ENCODE data around the gene FTSJ3. TPM values are rescaled to one million over a fixed set of nuclear protein-coding genes. Genes with fewer than 3 reads are reported as not detected.
A peak's percentile ranks its signal among the peaks of the same experiment; 100 is the strongest.
"Not testable (repeated sequence)": the region's sequence is repeated elsewhere in the genome, so short reads cannot be mapped to it uniquely, and the experiment has no call there.

The FTSJ3 gene
- polyA plus RNA-seq, 6 donors from 2014 or later = 3.8 to 35.5 (median 22.2) TPM

DNA sequence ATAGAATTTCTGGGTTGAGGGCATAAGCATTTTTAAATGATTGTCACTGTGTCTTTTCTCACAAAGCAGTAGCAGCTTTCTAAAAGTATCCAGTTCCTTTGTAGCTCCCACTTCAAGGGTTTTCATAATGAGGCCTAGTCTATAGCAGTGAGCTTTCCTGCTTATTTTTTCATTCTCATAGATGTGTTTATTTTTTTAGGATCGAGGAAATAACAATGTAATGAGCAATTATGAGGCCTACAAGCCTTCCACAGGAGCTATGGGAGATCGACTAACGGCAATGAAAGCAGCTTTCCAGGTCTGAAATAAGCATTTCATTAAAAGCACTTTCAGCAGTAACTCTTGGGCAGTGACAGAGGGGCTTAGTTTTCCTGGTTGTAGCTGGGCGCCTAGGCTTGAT is 10.8 kb downstream of the FTSJ3 start:
- Mint-ChIP-seq H3K27me3 (no peaks in the 10 kb centered on the region), H3K4me3 (no peak overlapping the region)

DNA sequence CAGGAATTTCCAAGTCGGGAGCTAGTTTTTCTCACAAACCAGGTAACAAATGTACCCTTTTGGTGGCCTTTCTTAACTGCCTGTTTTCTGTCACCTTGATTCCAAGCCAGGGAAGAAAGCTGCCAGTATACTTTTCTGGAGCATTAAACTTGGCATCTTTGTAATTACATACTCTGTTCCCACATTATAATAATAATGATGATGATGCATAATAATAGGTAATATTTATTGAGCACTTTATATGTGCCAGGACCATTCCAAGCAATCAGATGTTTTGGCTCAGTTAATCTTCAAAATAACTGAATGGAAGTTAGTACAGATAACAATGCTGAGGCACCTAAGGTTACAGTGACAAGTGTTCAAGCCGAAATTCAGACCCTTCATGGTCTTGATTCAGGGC is 11.3 kb downstream of the FTSJ3 start:
- DNase-seq (no peak), ATAC-seq (ENCODE audit: low read depth in 2 of 2) (no peak)
- H3K4me3 Mint-ChIP-seq = no peak overlapping the region
- peaks cover 7 to 12% (median 11%) of the 10 kb centered on the region in 3 donors for H3K4me1 Mint-ChIP-seq
- H3K27ac Mint-ChIP-seq = no peak overlapping the region
- peaks cover 13 to 21% of the 10 kb centered on the region in 2 donors for H3K36me3 Mint-ChIP-seq
- H3K9me3 Mint-ChIP-seq = no peaks in the 10 kb centered on the region
- no peaks in the 10 kb centered on the region for H3K27me3 Mint-ChIP-seq

More for the DNA sequence above, 10.8 kb downstream of the FTSJ3 start:
- ATAC-seq (ENCODE audit: low read depth in 2 of 2) (no peak), DNase-seq (no peak)
- peaks cover 13 to 27% of the 10 kb centered on the region in 2 donors for H3K36me3 Mint-ChIP-seq
- H3K27ac Mint-ChIP-seq = no peak overlapping the region
- peaks cover 12 to 16% (median 12%) of the 10 kb centered on the region in 3 donors for H3K4me1 Mint-ChIP-seq
- H3K9me3 Mint-ChIP-seq = no peaks in the 10 kb centered on the region

DNA sequence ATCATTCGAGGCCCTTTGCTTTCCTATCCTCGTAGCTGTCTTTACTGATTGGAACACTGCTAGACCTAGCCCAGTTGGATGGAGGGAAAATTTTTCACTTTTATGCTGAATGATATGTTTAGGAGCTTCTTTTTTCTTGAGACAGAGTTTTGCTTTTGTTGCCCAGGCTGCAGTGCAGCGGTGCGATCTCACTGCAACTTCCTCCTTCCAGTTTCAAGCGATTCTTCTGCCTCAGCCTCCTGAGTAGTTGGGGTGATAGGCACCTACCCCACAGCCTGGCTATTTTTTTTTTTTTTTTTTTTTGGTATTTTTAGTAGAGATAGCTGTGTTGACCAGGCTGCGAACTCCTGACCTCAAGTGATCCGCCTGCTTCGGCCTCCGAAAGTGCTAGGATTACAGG is 17.5 kb downstream of the FTSJ3 start:
- peak overlapping the region; percentile 39 to 77 (median 62) for H3K27ac Mint-ChIP-seq
- peak; percentile 80 to 90 for ATAC-seq (ENCODE audit: low read depth in 2 of 2)
- no peaks in the 10 kb centered on the region for H3K27me3 Mint-ChIP-seq
- DNase-seq = no peak
- H3K4me3 Mint-ChIP-seq = peak overlapping the region in 3 of 8 donors; percentile 4 to 48 (median 40)
- peaks cover 14 to 29% (median 14%) of the 10 kb centered on the region in 3 donors for H3K4me1 Mint-ChIP-seq
- no peaks in the 10 kb centered on the region for H3K9me3 Mint-ChIP-seq
- H3K36me3 Mint-ChIP-seq = peaks cover 8 to 19% of the 10 kb centered on the region in 2 donors

DNA sequence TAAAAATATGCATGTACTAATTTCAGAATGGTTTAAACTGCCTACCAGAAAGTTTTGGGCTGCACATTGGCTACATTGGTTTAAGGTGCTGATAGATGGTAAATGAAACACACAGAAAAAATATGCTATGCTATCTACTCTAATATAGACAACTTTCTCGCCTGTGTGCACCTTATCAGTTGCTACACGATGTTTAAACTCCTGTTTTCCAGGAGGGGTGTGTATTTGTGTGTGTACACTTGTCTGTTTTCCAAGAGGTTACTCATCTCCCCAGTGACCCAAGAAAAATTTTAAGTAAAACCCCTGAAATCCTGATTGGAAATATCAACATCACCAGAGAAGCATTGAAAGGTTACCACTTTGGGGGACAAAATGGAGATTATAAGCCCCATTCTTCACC is 21.9 kb downstream of the FTSJ3 start:
- ATAC-seq (ENCODE audit: low read depth in 2 of 2) (no peak), DNase-seq (no peak)
- Mint-ChIP-seq H3K27me3 (no peaks in the 10 kb centered on the region), H3K9me3 (no peaks in the 10 kb centered on the region), H3K4me1 (peaks cover 14 to 25% (median 14%) of the 10 kb centered on the region in 3 donors), H3K27ac (peak overlapping the region in 1 of 6 donors; percentile 19), H3K4me3 (no peak overlapping the region), H3K36me3 (peaks cover 14 to 22% of the 10 kb centered on the region in 2 donors)

DNA sequence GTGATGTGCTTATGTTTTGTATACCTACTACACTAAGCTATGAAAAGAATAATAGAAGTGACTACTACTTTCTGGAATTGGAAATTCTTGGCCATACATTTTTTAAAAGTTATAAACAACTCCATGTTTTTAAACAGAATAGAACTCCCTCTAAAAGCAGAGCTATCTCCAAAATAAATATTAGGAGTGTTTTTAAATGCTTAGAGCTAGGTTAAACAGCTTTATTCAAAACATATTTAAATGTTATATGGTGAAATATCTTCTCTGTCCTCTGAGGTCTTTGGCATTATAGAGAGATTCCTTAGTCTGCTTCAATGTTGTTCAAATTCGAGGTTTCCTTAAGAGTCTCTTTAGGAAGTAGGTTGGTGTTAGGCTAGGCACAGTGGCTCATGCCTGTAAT is 23.1 kb downstream of the FTSJ3 start:
- DNase-seq (no peak), ATAC-seq (ENCODE audit: low read depth in 2 of 2) (no peak)
- H3K4me1 Mint-ChIP-seq = peaks cover 6 to 13% (median 7%) of the 10 kb centered on the region in 3 donors
- no peaks in the 10 kb centered on the region for H3K9me3 Mint-ChIP-seq
- no peaks in the 10 kb centered on the region for H3K27me3 Mint-ChIP-seq
- peaks cover 16 to 25% of the 10 kb centered on the region in 2 donors for H3K36me3 Mint-ChIP-seq
- peak overlapping the region in 3 of 6 donors; percentile 6 to 87 (median 30) for H3K27ac Mint-ChIP-seq
- no peak overlapping the region for H3K4me3 Mint-ChIP-seq

DNA sequence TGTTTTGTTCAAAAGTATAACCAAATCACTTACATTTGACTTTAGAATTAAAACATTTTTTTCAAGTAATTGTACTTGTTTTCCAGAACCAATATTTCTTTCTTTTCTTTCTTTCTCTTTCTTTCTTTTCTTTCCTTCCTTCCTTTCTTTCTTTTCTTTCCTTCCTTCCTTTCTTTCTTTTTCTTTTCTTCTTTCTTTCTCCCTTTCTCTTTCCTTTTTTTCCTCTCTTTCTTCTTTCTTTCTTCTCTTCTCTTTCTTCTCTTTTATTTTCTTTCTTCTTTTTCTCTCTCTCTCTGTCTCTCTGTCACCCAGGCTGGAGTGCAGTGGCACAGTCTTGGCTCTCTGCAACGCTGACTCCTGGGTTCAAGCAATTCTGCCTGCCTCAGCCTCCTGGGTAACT is 26.7 kb downstream of the FTSJ3 start:
- Mint-ChIP-seq H3K4me1 (no peaks in the 10 kb centered on the region), H3K36me3 (peaks cover 9 to 25% of the 10 kb centered on the region in 2 donors), H3K27me3 (no peaks in the 10 kb centered on the region), H3K9me3 (no peaks in the 10 kb centered on the region), H3K4me3 (no peak overlapping the region), H3K27ac (peak overlapping the region in 1 of 6 donors; percentile 4)
- no peak for DNase-seq
- no peak for ATAC-seq (ENCODE audit: low read depth in 2 of 2)

DNA sequence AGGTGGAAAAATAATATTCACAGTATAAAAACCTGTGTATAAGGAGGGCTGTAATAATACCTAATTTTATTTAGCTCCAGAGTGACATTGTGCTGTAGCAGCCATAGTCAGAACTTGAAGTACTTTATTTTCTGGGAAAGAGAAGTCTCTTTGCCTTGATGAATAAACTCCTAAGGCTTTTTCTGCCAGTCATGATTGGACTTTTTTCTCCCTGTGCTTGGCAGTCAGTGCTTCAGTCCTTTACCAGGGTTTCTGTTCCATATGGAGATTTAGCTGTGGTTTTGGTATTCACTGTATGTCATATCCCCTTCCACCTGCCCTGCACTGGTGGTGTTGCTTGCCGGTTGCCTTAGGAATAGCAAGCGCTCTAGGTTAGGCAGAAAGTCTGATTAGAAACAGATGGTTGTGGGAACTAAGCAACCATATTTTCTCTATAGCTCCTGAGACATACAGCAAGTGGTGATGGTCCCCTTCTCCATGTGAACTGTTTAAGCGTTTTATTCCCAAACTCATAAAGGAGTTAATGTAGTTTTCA is 28.8 kb downstream of the FTSJ3 start:
- H3K36me3 Mint-ChIP-seq = peaks cover 14 to 16% of the 10 kb centered on the region in 2 donors
- no peaks in the 10 kb centered on the region for H3K27me3 Mint-ChIP-seq
- H3K9me3 Mint-ChIP-seq = no peaks in the 10 kb centered on the region
- ATAC-seq (ENCODE audit: low read depth in 2 of 2) (no peak), DNase-seq (no peak)
- H3K4me3 Mint-ChIP-seq = no peak overlapping the region
- peaks cover 0 to 5% (median 0%) of the 10 kb centered on the region in 3 donors for H3K4me1 Mint-ChIP-seq
- peak overlapping the region in 1 of 6 donors; percentile 29 for H3K27ac Mint-ChIP-seq

DNA sequence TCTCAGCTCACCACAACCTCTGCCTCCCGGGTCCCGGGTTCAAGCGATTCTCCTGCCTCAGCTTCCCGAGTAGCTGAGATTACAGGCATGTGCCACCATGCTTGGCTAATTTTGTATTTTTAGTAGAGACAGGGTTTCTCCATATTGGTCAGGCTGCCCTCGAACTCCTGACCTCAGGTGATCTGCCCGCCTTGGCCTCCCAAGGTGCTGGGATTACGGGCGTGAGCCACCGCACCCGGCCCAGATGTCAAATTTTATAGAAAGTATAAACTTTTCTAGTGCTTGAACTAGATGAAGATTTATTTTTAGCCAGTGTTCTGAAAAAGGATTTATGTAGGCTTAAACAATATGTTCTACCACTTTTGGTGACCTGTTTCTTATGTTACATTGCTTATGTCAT is 31.1 kb downstream of the FTSJ3 start:
- not testable (repeated sequence) for ATAC-seq (ENCODE audit: low read depth in 2 of 2); H3K27ac Mint-ChIP-seq; H3K27me3 Mint-ChIP-seq; H3K4me3 Mint-ChIP-seq; H3K4me1 Mint-ChIP-seq; H3K9me3 Mint-ChIP-seq; DNase-seq
- peaks cover 17 to 22% of the 10 kb centered on the region in 2 donors for H3K36me3 Mint-ChIP-seq

DNA sequence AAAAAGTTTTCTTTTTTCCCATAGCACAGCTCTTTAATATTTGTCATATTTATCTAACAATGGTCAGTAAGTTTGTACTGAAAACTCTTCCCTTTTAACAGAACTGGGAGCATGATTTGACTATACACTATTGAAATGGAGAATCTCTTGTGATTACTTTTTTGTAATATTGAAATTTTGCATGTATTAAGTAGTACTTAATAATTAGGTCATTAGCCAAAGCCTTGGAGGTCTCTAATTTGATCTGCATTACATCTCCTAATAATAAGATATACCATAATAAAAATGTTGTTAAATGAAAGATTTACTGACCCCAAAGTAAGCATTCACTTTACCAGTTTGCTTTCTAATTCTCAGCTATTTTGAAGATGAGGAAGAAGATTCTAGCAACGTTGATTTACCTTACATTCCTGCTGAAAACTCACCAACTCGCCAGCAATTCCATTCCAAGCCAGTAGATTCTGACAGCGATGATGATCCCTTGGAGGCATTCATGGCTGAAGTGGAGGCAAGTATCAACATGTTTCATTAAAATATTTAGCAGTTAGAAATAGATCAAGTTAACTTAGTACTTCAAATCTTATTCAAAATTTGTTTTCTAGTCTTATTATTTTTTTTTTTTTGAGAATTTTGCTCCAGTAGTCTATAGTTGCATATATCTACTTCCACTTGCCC is 35.3 kb downstream of the FTSJ3 start:
- ATAC-seq (ENCODE audit: low read depth in 2 of 2) (no peak), DNase-seq (no peak)
- Mint-ChIP-seq H3K4me1 (peaks cover 0 to 5% (median 0%) of the 10 kb centered on the region in 3 donors), H3K36me3 (peaks cover 11 to 13% of the 10 kb centered on the region in 2 donors), H3K27me3 (no peaks in the 10 kb centered on the region), H3K4me3 (no peak overlapping the region), H3K9me3 (no peaks in the 10 kb centered on the region), H3K27ac (peak overlapping the region in 1 of 6 donors; percentile 62)

DNA sequence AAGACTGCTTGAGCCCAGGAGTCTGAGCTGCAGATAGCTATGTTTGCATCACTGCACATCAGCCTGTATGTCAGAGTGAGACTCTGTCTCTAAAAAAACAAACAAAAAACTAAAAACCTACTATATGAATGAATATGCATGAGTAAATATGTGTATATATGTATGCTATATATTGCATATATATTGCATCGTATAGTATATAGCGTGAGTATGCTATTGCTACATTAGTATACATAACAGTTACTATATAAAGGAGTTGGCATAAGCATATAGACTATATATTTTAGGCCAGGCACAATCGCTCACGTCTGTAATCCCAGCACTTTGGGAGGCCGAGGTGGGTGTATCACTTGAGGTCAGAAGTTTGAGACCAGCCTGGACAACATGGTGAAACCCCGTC is 37.4 kb downstream of the FTSJ3 start:
- H3K4me1 Mint-ChIP-seq = peaks cover 0 to 5% (median 2%) of the 10 kb centered on the region in 3 donors

DNA sequence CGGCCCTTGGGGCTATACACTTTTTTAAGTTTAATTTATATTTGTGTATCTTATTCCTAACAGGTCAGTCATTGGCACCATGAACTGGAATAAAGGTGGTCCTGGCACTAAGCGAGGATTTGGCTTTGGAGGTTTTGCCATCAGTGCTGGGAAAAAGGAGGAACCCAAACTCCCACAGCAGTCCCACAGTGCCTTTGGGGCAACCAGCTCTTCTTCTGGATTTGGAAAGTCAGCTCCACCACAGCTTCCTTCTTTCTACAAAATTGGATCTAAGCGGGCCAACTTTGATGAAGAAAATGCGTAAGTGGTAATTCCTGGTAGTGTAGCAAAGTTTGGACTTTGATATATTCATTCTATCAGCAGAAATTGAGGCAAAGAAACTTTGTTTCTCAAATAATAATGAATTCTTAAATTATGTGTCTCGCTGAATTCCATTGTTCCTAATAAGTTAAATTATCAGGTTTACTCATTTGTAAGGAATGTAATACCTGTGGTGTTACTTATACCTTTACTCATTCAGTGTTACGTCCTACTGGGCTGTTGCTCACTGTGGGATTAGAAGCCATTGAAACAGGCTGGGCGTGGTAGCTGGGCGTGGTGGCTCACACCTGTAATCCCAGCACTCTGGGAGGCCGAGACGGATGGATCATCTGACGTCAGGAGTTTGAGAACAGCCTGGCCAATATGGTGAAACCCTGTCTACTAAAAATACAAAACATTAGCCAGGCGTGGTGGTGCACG is 40.3 kb downstream of the FTSJ3 start:
- DNase-seq = no peak
- ATAC-seq (ENCODE audit: low read depth in 2 of 2) = no peak
- no peak overlapping the region for H3K4me3 Mint-ChIP-seq

More for the DNA sequence above, 37.4 kb downstream of the FTSJ3 start:
- no peaks in the 10 kb centered on the region for H3K27me3 Mint-ChIP-seq
- H3K27ac Mint-ChIP-seq = no peak overlapping the region
- ATAC-seq (ENCODE audit: low read depth in 2 of 2) (no peak), DNase-seq (no peak)
- no peaks in the 10 kb centered on the region for H3K9me3 Mint-ChIP-seq
- no peak overlapping the region for H3K4me3 Mint-ChIP-seq
- H3K36me3 Mint-ChIP-seq = peaks cover 11 to 13% of the 10 kb centered on the region in 2 donors

DNA sequence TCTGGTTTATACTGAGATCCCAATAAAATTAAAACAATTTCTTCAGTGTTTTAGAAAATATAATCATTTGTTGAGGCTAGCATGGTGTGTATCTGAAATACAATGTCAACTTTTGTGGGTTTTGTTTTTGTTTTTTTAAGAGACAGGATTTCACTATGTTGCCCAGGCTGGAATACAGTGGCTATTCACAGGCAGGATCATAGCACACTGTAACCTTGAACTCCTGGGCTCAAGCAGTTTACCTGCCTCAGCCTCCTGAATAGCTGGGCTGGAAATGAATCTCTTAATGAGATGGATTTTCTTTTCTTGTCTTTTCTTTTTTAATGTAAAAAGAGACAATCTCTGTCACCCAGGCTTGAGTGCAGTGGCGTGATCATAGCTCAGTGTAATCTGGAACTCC is 41.3 kb downstream of the FTSJ3 start:
- ATAC-seq (ENCODE audit: low read depth in 2 of 2) = no peak
- Mint-ChIP-seq H3K4me1 (peaks cover 20 to 25% (median 25%) of the 10 kb centered on the region in 3 donors), H3K36me3 (no peaks in the 10 kb centered on the region), H3K4me3 (no peak overlapping the region), H3K27ac (peak overlapping the region in 1 of 6 donors; percentile 27), H3K27me3 (no peaks in the 10 kb centered on the region), H3K9me3 (no peaks in the 10 kb centered on the region)
- DNase-seq = no peak

More for the DNA sequence above, 40.3 kb downstream of the FTSJ3 start:
- peaks cover 15 to 18% (median 17%) of the 10 kb centered on the region in 3 donors for H3K4me1 Mint-ChIP-seq
- H3K36me3 Mint-ChIP-seq = no peaks in the 10 kb centered on the region
- H3K27ac Mint-ChIP-seq = peak overlapping the region in 1 of 6 donors; percentile 58
- no peaks in the 10 kb centered on the region for H3K27me3 Mint-ChIP-seq
- H3K9me3 Mint-ChIP-seq = no peaks in the 10 kb centered on the region

DNA sequence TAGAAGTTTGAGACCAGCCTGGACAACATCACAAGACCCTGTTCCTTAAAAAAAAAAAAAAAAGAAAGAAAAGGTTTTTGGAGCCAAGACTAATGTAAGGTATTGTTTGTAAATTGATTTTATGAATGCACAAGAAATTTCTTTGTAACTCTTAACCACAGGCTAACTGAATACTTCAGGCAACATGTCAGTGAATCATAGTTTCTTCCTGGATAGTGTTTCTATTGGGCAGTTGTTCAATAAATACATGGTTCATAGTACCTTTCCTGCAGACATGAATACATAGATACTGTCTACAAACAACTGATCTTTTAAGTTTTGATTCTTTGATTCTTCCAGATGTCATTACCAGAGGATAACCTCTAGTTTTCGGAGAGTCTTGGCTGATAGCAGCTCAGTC is 41.9 kb downstream of the FTSJ3 start:
- Mint-ChIP-seq H3K4me3 (no peak overlapping the region), H3K9me3 (no peaks in the 10 kb centered on the region), H3K27me3 (no peaks in the 10 kb centered on the region), H3K27ac (no peak overlapping the region), H3K36me3 (no peaks in the 10 kb centered on the region), H3K4me1 (peaks cover 24 to 31% (median 30%) of the 10 kb centered on the region in 3 donors)
- DNase-seq (no peak), ATAC-seq (ENCODE audit: low read depth in 2 of 2) (no peak)
